Body of pancreas (tissue), 4 donors: ENCODE measurements around the gene MAPK8.

Source experiments
- CTCF ChIP-seq, 7 experiments: fragments of 450-650 bp in 4 of 7; fragments of 200-600 bp in 3 of 7; sonication (generic) in 3 of 7; IDR thresholded peaks; one replicate each; pipeline ENCODE4 v1.5.1; 2016 to 2019; ENCODE audit warnings: antibody characterized with exemption in 7 of 7
- POLR2A ChIP-seq, 3 donors: fragments of 450-650 bp; IDR thresholded peaks; one replicate each; pipeline ENCODE4 v1.6.1; 2016; ENCODE audit warnings: antibody characterized with exemption in 3 of 3, mild to moderate bottlenecking in 2 of 3

GRCh38 chr10:48476279-48476982 is 170.0 kb downstream of the MAPK8 start:
- no peak for TF ChIP-seq CTCF (IDR thresholded peaks at IDR 0.05)
- TF ChIP-seq POLR2A (IDR thresholded peaks at IDR 0.05): no peak
